ENCODE results near the gene WWP2.

Gene WWP2

DNA sequence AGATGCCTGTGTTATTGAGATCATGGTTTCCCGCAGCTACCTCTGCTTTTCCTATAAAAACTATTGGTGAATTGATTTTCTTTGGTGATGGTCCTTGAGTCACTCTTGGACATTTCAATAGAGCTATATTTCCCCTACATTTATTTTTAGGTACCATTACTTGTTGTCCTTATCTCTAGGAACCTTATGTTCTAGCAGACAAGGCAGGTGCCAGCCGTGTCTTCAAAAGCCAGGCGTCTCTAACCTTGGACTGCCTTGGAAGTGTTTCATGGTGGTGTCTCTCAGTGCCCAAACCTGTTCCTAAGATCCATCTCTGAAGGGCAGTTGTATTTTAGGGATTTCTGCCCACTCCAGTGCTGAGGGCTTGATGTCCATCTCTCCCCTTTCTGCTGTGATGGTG lies 111.7 kb downstream of the WWP2 start:
- FAIRE-seq (no peak), DNase-seq (ENCODE audit: extremely low spot score, insufficient read length, low read depth) (no peak)

DNA sequence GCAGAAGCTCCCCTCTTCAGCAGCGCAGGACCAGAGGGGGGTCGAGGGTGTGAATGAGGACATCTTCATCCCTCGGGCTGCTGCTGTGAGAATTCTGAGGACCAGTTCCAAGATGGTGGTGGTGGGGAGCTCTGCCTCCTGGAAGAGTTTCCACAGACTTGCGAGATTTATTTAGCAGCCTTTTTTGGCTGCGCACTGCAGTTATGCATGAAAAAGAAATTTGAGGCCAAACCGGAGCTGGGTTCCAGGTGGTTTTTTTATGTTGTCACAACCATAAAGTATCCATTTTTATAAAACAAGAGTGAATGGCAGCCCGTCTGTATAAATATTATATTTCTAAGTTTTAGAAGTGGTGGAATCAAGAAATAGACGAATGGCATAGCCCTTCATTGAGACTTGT lies 112.1 kb downstream of the WWP2 start:
- FAIRE-seq (no peak), DNase-seq (ENCODE audit: extremely low spot score, insufficient read length, low read depth) (no peak)

DNA sequence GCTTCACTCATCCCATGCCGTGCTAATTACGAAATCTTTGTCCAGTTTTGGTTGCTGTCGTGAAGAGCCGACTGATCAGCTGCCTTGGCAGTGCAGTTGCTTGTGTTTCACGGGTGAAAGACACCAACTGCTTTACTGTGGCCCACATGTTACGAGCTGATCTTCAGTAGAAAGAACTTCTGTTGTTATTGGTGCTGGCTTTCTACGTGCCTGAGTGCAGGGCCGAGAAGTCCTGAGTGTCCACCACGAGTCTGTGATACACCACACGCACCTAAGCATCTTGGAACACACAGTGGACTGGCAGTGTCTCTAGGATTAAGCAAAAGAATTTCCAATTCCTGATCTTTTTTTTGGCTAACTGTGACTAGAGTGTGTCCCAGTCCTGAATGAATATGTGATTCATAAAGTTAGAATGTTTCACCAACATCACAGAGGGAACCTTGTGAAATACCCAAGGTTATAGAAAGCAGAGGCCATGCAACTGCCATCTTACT lies 118.6 kb downstream of the WWP2 start:
- DNase-seq (ENCODE audit: extremely low spot score, insufficient read length, low read depth) (no peak), FAIRE-seq (no peak)

DNA sequence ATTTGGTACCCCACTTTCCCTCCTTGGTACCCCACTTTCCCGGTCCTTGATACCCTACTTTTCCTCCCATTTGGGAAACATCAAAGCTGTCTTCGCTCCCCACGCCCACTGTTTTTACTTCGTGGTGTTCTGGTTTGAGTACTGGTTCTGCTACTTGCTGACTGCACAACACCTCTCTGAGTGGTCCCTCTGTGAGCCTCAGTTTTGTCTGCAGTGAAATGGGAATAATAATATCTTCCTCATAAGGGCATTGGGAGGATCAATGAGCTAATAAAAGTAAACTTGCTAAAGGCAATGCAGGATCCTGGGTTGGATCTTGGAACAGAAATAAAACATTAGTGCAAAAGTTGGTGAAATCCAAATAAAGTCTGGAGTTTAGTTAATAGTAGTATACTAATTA lies 119.0 kb downstream of the WWP2 start:
- FAIRE-seq: no peak
- no peak for DNase-seq (ENCODE audit: extremely low spot score, insufficient read length, low read depth)

DNA sequence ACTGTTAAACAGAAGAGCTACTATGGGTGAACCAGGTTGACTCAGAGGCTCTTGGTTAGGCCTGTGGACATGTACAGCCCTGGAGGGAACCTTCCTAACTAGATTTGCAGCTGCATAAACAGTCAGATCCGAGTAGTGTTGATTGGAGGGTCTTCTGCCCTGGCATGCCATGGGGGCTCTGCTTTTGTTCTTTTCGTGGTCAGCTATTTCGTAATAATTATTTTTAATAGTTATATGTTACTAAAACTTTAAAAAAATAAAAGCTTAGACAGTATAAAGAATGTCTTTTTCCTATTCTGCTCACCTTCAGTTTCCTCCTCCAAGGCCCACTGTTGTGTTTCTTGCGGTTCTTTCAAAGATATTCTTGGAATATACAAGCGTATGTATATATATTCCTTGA lies 121.6 kb downstream of the WWP2 start:
- FAIRE-seq: no peak
- no peak for DNase-seq (ENCODE audit: extremely low spot score, insufficient read length, low read depth)

DNA sequence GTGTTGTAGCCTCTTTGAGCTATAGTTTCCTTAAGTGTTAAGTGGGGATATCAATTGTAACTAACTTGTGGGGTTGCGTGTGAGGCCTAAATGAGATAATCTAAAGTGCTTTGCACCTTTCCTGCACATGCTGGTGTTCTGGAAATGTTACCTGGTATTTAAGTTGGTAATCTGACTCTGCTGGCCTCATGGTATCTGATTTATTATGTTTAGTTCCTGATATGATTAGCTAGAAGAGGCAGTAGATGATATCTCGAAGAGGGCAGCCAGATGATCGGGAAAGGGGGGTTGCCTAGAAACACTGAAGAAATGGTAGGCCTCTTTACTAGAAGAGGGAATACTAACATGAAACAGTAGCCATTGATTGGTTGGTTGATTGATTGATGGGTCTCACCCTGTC lies 123.6 kb downstream of the WWP2 start:
- DNase-seq (ENCODE audit: extremely low spot score, insufficient read length, low read depth) (no peak), FAIRE-seq (no peak)

DNA sequence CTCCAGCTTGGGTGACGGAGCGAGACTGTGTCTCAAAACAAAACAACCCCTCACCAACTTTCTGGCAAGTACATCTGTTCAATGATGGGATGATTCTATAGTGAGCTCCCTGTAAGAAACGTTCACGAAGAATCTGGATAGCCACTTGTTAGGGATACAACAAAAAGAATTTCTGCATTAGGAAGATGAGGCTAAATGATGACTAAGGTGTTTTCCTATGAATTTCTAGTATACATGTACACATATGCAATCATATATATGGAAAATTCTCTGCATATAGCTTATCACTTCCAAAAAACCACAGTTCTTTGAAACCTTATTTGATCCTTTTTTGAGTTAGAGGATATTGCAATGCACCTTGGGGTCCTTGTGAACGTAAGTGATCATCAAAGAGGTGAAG lies 124.6 kb downstream of the WWP2 start:
- FAIRE-seq: no peak
- no peak for DNase-seq (ENCODE audit: extremely low spot score, insufficient read length, low read depth)

DNA sequence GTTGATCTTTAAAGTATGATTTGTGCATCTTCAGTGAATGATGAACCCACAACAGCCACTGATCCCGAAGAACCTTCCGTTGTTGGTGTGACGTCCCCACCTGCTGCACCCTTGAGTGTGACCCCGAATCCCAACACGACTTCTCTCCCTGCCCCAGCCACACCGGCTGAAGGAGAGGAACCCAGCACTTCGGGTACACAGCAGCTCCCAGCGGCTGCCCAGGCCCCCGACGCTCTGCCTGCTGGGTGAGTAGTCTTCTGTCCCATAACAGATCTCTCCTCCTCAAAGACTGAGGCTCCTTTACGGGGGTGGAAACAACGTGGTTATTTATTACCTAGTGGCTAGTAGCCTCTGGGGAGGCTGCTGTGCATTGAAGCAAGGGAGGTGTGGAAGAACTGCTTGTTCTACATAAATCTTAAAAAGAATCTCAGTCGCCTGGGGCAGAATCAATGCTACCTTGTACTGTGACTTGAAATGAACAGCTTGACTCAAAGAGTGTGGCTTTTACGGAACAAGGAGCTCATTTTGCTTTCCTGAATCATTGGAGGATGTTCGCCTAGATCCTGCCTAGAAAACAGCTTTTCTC lies 126.0 kb downstream of the WWP2 start:
- DNase-seq (ENCODE audit: extremely low spot score, insufficient read length, low read depth) (peak; percentile 42), FAIRE-seq (peak; percentile 75)

DNA sequence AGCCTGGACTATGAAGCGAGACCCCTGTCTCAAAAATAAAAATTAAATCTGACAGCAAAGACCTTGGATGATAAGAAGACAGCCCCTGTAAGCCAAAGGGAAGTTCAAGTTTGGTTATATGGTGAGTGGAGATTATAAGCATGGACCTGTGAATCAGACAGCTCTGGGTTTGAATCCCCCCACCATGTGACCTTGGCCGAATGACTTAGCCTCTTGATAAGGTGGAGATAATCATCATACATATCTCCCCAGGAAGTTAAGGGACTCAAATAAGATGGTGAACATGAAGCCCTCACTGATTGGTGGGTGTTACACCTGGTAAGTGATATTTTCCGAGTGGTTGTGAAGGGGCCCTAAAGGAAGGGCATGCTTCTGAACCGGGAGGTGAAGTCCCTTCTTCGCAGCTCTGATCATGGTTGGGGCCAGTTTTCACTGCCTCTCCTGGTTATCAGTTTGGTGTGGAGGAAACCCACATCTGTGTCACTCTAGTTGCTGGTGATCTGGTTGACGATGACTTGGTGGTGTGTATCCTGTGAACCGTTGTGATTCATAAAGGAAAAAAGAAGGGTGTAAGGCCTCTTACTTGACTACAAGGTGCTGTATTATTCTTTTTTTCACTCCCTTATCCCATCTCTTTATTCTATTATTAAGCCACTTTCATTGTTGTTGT lies 127.3 kb downstream of the WWP2 start:
- FAIRE-seq: no peak
- DNase-seq (ENCODE audit: extremely low spot score, insufficient read length, low read depth): no peak

DNA sequence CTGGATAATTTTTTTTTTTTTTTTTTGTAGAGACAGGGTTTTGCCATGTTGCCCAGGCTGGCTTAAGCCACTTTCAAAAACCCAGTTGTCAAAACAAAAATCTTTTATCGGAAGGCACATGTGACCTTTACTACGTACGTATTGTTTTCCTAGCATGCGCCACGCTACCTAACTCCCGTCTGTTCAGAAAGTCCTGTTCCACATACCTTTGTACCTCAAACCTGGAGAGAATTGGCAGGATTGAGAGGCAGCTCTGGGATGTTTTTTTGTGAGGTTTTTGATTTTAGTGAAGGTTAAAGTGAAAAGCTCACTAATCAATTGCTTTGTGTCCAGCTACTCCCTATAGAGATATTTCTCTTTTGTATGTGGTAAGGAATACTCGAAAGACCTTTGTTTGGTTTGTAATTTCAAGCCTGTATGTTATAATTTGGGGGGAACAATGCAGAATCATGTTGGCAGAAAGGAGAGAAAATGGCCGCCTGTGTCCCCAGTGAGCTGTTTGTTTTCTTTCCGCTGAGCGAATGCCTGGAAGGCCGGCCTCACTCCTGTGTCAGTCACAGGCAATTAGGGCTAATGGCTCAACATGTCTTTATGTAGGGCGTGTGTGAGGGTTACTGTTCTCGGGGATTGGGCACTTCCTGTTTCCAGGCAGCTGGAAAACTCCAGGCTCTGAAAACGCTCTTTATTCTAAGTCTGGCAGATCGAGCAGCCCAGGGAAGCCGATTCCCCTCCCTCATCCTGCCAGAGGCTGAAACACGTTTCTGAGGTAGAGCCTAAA lies 128.2 kb downstream of the WWP2 start:
- DNase-seq (ENCODE audit: extremely low spot score, insufficient read length, low read depth): no peak
- no peak for FAIRE-seq

DNA sequence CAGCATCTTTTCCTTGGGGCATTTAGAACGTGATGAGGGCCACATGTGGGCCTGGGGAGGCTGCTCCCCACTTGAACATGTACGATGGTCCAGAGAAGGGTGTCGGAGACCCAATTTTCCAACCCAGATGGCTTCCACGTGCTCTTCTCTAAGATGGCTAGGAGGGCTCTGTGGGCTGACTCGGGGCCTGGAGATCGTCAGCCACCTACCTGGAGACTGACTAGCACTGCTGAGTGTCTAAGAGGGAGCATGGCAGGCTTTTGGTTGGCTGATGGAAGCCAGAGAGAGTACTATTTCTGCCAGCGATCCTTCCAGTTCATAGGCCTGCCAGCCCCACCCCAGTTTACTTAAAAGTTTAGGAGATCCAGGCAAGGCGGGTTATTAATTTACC lies 128.8 kb downstream of the WWP2 start:
- FAIRE-seq (no peak), DNase-seq (ENCODE audit: extremely low spot score, insufficient read length, low read depth) (no peak)

DNA sequence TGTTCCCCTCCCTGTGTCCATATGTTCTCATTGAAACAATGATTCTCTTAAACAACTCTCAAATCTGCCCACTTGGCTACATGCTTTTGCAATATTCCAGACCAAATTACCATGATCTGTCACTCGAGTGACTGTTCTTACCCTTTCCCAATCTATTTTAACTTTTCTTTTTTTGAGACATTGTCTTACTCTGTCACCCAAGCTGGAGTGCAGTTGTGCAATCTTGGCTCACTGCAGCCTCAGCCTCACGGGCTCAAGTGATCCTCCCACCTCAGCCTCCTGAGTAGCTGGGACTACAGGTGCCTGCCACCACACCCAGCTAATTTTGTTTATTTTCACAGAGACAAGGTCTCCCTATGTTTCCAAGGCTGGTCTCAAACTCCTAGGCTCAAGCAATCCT lies 130.2 kb downstream of the WWP2 start:
- DNase-seq (ENCODE audit: extremely low spot score, insufficient read length, low read depth) (no peak), FAIRE-seq (no peak)

DNA sequence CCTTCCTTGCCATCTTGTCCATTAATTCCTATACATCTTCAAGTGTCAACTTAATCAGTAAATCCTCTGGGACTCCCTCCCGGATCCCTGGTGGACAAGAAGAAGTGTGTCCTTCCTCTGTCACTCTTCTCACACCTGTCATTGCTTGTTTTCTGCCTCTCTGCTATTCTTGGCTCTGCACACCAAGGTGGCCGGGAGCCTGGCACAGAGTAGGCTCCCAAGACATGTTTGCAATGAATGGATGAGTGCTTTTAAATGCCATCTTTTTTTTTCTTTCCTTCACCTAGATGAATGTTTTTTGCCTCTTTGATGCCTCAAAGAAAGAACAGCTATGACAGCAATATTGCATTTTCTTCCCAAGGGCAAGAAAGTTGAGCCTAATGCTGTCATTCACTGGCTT lies 131.0 kb downstream of the WWP2 start:
- no peak for FAIRE-seq
- DNase-seq (ENCODE audit: extremely low spot score, insufficient read length, low read depth): no peak

DNA sequence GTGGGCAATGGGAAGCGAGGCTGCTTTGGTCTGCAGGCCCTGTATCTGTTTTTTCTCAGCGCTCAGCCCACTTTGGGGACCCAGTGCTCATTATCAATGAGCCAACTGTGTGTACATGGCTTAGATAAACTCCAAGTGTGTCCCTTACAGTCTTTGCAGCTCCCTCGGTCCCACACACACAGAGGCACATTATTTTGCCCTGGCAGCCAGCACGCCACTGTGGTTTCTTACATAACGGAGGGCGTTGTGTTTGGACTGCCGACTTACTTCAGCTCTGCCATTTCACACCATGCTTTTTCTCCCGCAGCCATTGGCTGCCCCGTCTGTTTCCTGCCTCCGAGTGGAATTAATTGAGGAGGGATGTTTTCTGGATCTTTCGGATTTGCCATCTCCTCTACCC lies 132.5 kb downstream of the WWP2 start:
- no peak for DNase-seq (ENCODE audit: extremely low spot score, insufficient read length, low read depth)
- no peak for FAIRE-seq

DNA sequence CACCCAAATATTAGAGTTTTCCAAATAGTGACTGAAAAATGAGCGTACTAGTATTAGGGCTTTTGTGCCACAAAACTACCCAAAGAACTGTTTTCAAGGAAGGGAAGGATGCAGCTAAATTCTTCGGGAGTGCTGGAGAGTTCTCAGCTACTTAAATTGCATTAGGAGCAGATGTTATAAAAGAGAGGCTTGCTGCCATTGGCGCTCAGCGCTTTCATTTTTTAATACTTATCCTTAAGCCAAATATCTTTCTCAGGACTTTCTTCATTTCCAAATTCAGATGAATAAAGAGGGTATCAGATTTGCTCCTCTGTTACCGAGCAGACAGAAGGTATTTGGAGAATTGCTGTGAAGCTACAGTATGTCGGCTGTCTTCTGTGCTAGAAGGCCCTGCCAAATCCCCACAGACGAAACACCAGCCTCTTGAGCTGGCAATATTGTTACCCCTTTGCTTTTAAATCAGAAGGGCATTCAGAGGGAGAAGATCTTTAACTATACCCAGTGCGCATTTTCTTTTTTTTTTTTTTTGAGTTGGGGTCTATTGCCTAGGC lies 141.8 kb downstream of the WWP2 start:
- DNase-seq (ENCODE audit: extremely low spot score, insufficient read length, low read depth): no peak
- FAIRE-seq: no peak

DNA sequence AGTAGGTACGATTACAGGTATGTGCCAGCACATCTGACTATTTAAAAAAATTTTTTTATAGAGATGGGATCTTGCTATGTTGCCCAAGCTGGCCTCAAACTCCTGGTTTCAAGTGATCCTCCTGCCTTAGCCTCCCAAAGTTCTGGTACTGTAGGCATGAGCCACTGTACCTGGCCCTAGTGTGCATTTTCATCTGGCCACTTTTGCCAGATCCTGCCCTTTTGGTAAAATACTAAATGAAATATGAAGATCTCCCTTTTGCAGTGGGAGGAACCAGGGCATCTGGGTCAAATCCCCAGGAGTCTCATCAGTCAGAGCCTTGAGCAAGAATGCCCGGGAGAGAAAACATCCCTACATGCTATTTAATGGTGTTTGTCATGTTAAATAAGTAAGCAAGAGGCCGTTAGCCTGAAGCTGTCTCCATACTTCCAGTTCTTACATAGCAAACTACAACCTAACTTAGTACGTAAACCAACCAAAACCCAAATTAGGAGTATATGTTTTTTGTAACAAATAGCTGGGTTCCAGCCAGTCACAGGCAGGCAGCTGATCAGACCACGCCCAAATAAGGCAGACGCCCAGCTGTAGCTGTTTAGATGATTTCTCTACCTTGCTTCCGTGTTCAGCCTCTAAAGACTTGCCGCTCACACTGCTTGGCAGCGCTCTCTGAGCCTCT lies 142.5 kb downstream of the WWP2 start:
- no peak for FAIRE-seq
- no peak for DNase-seq (ENCODE audit: extremely low spot score, insufficient read length, low read depth)

DNA sequence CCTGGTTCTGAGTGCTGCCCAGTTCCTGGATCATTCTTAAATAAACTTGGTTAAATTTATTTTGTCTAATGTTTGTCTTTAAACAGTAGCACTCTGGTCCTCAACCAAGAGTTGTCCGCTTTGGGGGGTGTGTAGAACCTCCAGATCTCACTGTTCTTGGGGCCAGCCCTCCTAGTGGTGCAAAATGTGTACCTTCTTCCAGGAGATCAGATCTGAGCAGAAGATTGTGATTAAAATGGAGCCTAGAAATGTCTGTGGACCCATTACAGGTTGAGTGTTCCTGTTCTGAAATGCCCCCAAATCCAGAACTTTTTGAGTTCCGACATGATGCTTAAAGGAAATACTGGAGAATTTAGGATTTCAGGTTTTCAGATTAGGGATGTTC lies 143.0 kb downstream of the WWP2 start:
- DNase-seq (ENCODE audit: extremely low spot score, insufficient read length, low read depth) (no peak), FAIRE-seq (no peak)

DNA sequence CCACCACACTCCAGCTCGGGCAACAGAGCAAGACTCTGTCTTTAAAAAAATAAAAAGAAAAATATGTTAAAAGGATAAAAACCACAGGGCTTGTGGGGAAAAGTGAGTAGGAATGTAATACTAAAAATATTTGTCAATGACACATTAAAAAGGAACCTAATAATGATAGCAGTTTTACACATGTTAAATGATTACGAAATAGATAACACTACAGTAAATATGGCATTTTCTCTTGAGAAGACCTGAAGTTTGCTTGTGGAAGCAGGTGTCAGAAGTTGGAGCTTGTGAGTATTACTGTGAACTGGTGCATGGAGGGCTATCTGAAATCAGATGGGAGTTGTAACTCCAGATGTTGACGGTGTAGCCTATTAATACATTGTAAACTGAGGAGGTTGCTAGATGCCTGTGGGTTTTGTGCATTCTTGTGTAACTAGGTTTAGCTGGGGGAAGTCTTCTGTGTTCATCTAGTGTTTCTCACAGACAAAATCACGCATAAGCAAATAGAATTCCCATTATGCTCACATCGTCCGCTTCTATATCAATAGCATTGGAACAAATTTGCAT lies 144.8 kb downstream of the WWP2 start:
- DNase-seq (ENCODE audit: extremely low spot score, insufficient read length, low read depth): no peak
- FAIRE-seq: no peak

DNA sequence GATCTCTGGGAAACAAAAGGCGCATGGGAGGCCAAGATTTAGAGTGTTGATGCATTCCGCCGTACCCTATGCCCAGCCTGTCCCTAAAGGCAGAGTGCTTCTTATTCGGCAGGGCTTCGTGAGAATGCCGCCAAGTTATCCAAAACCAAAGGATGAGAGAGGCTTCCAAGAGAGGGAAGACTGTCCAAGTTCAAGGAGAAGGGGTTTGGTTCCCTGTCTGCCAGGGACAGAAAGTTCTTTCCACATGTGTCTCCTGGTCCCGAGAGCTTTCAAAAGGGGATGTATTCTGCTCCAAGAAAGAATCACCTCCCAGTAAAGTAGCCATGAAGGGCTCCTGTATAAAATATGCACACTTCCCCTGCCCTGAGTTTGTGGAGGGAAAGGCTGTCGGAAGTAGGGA lies 146.9 kb downstream of the WWP2 start:
- FAIRE-seq: no peak
- DNase-seq (ENCODE audit: extremely low spot score, insufficient read length, low read depth): no peak

DNA sequence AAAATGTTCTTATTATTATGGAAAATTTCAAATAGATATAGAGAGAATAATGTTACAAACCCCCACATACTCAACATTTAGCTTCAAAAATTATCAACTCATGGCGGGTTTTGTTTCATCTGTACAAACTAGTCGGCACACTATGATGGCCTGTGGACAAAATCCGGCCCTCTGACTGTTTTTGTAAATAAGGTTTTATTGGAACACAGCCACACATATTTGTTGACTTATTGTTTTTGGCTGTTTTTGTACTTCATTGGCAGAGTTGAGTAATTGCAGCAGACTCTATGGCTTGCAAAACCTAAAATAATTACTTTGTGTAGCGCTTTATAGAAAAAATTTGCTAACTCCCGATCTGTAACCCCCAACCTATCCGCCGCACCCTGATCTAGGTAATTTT lies 147.6 kb downstream of the WWP2 start:
- FAIRE-seq (no peak), DNase-seq (ENCODE audit: extremely low spot score, insufficient read length, low read depth) (no peak)

Measured in GM18507 (cell line).